ENCODE data around the gene RHBDD3. TPM values are rescaled to one million over a fixed set of nuclear protein-coding genes. Genes with fewer than 3 reads are reported as not detected.

Gene RHBDD3
- total and polyA plus RNA-seq, 9 of the 15 experiments (the other 6 are each of a cell fraction or from before 2014, with no cell fraction given) = 0.32 to 35.6 (median 14.0) TPM

- H3K4me3 ChIP-seq = no peak overlapping the region
- no TSS peak for BruUV-seq (replicated peaks)
- ATAC-seq = no peak
- WGBS (ENCODE audit: insufficient coverage, low coverage, missing lambda C conversion rate) = 61% methylated on average over 12 of the region's 14 CpGs
- H3K9me1 ChIP-seq (ENCODE audit: control insufficient read depth, insufficient read depth, low read length) = no peaks in the 10 kb centered on the region
- H3K27ac ChIP-seq (ENCODE audit: extremely low read depth, low read depth, low read length) = no peak overlapping the region
- H3K9me3 ChIP-seq (replicated peaks; ENCODE audit: control insufficient read depth, insufficient read depth, low read depth, low read length) = no peaks in the 10 kb centered on the region
- no peak overlapping the region for H3K4me2 ChIP-seq (ENCODE audit: insufficient read depth, low read length)
- CTCF ChIA-PET (ENCODE audit: low intra/inter-chr PET ratio) = no interaction called here
- no peaks in the 10 kb centered on the region for H3K79me2 ChIP-seq (ENCODE audit: control insufficient read depth, insufficient read depth, low read length)
- H3K4me1 ChIP-seq (replicated peaks in 1 of 2; ENCODE audit: control insufficient read depth in 2 of 2, insufficient read depth in 2 of 2, low read length in 2 of 2) = peaks cover 0 to 7% of the 10 kb centered on the region in 2 experiments; a peak in 1 of 5 replicates
- no peak overlapping the region for H3K9ac ChIP-seq (ENCODE audit: insufficient read depth in 1 of 2, low read depth in 2 of 2, low read length in 2 of 2)
- DNase-seq (ENCODE audit: extremely low read depth in 1 of 4, low spot score in 3 of 4) = peak in 1 of 4 experiments; percentile 4
- intact Hi-C loops (cut with micrococcal nuclease) = no loop called here
- POLR2A ChIA-PET = interaction anchor here (1.0 to 1.2 kb wide), 4 partner anchors 10 to 15 kb away, joined by 3 to 6 read pairs (median 4); partner anchors contain the start of gene EMID1
- no peaks in the 10 kb centered on the region for H4K20me1 ChIP-seq (replicated peaks; ENCODE audit: control insufficient read depth, insufficient read depth, low read length)
- no peaks in the 10 kb centered on the region for H3K36me3 ChIP-seq (ENCODE audit: control insufficient read depth, insufficient read depth, low read length)
- H3K27me3 ChIP-seq (ENCODE audit: control insufficient read depth in 2 of 2, insufficient read depth in 2 of 2, low read length in 2 of 2) = no peaks in the 10 kb centered on the region
- no peak overlapping the region for H2AFZ ChIP-seq (ENCODE audit: low read depth, low read length)
- FAIRE-seq = no peak
- in situ Hi-C loops (cut with MboI) = no loop called here
- no peak for TF ChIP-seq ILK (tag; IDR thresholded peaks at IDR 0.05; ENCODE audit: borderline replicate concordance, low read depth)
- TF ChIP-seq ZNF785 (CRISPR knock-in tag; IDR thresholded peaks at IDR 0.05) = no peak
- TF ChIP-seq COPS2 (conservative IDR thresholded peaks at IDR 0.05) = no peak
- no peak for TF ChIP-seq AFF1 (IDR thresholded peaks at IDR 0.05; ENCODE audit: low read depth in 1 of 2, partially characterized antibody in 2 of 2)
- no peak for TF ChIP-seq SUPT5H (IDR thresholded peaks at IDR 0.05)
- TF ChIP-seq POLR3G (IDR thresholded peaks at IDR 0.05; ENCODE audit: extremely low read depth, insufficient read length, insufficient replicate concordance) = no peak
- no peak for TF ChIP-seq MYC (IDR thresholded peaks at IDR 0.05; ENCODE audit: low read depth, low read length)
- TF ChIP-seq MYC (CRISPR knock-in tag; IDR thresholded peaks at IDR 0.05; ENCODE audit: borderline replicate concordance, low read depth) = no peak
- no peak for TF ChIP-seq JUND (IDR thresholded peaks at IDR 0.05; ENCODE audit: borderline replicate concordance, low read depth, low read length)
- TF ChIP-seq JUND (tag; IDR thresholded peaks at IDR 0.05; ENCODE audit: borderline replicate concordance, low read depth, low read length) = no peak
- TF ChIP-seq KLF13 (tag; IDR thresholded peaks at IDR 0.05; ENCODE audit: borderline replicate concordance, low read depth) = no peak
- TF ChIP-seq, protein P1, sequence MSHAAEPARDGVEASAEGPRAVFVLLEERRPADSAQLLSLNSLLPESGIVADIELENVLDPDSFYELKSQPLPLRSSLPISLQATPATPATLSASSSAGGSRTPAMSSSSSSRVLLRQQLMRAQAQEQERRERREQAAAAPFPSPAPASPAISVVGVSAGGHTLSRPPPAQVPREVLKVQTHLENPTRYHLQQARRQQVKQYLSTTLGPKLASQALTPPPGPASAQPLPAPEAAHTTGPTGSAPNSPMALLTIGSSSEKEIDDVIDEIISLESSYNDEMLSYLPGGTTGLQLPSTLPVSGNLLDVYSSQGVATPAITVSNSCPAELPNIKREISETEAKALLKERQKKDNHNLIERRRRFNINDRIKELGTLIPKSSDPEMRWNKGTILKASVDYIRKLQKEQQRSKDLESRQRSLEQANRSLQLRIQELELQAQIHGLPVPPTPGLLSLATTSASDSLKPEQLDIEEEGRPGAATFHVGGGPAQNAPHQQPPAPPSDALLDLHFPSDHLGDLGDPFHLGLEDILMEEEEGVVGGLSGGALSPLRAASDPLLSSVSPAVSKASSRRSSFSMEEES (CRISPR knock-in tag; IDR thresholded peaks at IDR 0.05) = no peak
- TF ChIP-seq WHSC1 (IDR thresholded peaks at IDR 0.05; ENCODE audit: low read length) = no peak
- no peak for TF ChIP-seq SAP30 (IDR thresholded peaks at IDR 0.05; ENCODE audit: borderline replicate concordance, insufficient read depth, low read depth, low read length, poor library complexity, severe bottlenecking)
- TF ChIP-seq TAF15 (IDR thresholded peaks at IDR 0.05; ENCODE audit: low read depth, low read length) = no peak
- no peak for TF ChIP-seq SIN3A (IDR thresholded peaks at IDR 0.05; ENCODE audit: borderline replicate concordance in 2 of 2, control insufficient read depth in 1 of 2, low read depth in 2 of 2, low read length in 2 of 2)
Measured at GRCh38 chr22:29216011-29216872, 51.5 kb downstream of the RHBDD3 start.

Data from K562 (cell line).